ENCODE measurements around the gene TRPM1.

GRCh38 chr15:31041610-31042009, 59.9 kb downstream of the TRPM1 start:
- TF ChIP-seq EZH2 (IDR thresholded peaks at IDR 0.05; ENCODE audit: low read length, missing control alignments) (no peak), CTCF (conservative IDR thresholded peaks at IDR 0.05 in 1 of 2, IDR thresholded peaks at IDR 0.05 in 1 of 2; ENCODE audit: low read depth in 1 of 2, low read length in 2 of 2) (no peak)

All from fibroblast of lung (primary cell).